ENCODE data around the gene TYRO3. TPM values are rescaled to one million over a fixed set of nuclear protein-coding genes. Genes with fewer than 3 reads are reported as not detected.

TYRO3 gene
- polyA plus RNA-seq, 5 donors: 35.9 to 47.1 (median 43.2) TPM

DNA sequence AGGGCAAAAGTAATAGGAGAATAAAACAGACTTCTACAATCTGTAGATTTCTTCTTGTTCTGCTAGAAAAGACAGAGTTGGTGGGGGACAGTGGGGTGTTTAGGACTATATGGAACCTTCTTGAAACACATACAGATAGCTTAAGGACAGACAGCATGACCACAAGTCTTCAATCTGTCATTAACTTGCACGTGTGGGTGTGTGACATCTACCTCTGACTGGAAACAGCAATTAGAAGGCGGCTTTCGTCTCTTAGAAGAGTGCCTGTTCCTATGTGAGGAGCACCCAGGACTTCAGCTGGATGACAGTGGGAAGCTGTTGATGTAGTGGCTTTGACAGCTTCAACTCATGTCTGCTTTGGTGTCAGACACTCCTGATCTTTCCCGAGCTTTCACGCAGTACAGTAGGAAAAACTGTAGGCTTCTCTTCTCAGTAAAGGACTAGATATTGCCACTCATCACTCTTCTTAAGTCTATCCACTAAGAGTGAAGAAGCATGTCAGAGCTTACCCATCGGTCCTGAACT lies 44.5 kb downstream of the TYRO3 start:
- DNase-seq: no peak

DNA sequence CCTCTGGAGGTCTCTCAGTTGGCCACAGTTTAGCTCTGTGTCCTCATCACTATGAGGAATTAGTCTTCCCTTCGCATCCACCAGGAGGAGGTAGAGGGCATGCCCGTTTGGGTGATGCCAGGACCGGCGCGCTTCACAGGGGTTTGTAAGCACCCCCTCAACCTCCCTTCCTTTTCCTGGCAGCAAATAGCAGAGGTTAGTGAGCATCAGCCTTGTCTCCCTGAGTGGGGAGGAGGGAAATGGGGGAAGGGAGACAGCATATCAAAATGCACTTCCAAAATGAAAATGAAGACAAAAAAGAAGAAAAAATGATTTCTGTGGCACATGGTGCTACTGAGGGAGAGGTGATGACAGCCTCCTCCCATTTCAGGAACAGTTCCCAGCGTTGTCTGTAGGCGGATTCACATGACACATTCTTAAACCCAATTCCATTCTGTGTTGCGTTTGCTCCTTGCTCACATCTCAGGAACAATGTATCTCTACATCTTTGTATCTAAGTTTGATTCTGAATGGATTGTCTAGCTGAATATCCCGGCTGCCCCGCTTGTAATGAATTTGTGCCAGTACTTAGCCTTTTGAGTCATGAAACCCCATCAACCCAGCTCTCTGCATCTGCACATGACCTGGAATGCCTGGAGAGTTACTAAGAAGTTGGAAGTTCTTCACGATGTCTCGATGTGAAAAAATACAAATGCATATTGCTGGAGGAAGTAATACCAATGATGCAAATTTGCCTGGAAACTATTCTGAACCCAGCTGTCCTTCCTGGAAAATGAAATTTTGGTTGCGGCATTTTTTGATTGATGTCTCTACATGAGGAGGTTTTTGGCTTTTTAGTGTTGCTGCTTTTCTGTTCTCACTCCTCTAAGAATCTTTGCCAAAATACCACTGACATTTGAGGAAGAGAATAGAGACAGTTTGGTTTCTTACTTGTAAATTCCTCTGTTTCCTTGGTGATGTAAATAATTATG lies 45.2 kb downstream of the TYRO3 start:
- peak in 1 of 2 donors; percentile 57 for DNase-seq

DNA sequence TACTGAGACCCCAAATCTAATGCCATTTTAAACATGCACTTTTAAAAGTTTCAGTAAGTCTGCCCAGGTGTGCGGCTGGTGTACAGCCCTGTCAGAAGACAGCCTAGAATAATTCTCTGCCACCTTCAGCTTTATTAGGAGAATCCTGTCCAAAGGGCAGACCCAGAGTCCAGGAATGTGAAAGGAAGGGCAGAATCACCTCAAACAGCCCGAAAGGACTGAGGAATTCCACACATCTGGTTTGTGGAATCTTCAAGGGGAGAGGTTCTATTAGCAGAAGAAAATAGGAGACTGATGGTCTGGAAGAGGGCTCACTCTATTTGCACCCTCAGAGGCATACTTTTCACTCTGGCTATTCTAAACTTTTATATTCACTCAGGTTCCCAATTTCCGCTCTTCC lies 46.6 kb downstream of the TYRO3 start:
- no peak for DNase-seq

DNA sequence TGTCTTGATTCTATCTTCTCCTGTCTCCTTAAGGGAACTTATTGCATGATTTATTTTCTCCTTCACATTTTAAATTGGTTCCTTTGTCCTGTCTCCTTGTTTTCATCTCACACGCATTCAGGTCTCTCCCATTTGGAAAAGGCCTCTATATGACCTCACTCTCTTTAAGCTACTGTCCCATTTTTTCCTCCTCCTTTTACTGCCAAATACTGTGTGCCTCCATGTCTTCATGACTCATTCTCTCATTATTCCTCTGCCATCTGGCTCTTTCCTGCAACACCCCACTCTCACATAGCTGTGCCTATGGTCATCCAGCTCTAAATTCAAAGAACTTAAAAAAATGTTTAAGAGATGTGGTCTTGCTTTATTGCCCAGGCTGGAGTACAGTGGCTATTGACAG lies 48.0 kb downstream of the TYRO3 start:
- DNase-seq: no peak

DNA sequence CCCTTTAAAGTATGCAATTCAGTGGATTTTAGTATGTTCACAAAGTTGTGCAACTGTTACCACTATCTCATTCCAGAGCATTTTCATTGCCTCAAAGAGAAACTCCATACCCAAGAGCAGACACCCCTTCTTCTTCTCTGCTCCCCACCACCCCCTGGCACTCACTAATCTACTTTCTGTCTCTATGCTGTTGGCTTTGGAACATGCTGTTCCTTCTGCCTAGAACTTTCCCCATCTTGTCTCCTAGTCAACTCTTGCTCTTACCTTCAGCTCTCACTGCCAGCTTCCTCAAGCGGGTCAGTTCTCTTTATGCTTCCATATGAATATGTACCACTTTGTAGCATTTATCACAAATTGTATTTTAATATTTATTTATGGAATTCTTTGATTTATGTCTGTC lies 50.1 kb downstream of the TYRO3 start:
- no peak for DNase-seq

DNA sequence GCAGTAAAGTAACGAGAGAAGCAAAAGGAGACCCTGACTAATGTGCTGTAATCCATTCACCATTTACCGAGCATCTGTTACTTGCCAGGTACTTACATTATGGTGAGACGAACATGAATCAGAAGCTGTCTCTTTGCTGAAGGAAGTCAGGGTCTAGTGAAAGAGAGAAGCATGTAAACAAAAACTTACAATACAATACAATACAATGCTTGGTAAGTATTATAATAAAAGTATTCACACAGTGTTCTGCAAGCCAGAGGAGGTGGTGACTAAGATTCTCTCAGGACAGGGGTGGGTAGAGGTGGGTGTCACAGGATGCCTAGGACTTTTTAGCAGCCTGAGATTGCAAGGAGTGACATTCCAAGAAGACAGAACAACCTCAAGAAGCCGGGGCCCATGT lies 51.0 kb downstream of the TYRO3 start:
- no peak for DNase-seq

DNA sequence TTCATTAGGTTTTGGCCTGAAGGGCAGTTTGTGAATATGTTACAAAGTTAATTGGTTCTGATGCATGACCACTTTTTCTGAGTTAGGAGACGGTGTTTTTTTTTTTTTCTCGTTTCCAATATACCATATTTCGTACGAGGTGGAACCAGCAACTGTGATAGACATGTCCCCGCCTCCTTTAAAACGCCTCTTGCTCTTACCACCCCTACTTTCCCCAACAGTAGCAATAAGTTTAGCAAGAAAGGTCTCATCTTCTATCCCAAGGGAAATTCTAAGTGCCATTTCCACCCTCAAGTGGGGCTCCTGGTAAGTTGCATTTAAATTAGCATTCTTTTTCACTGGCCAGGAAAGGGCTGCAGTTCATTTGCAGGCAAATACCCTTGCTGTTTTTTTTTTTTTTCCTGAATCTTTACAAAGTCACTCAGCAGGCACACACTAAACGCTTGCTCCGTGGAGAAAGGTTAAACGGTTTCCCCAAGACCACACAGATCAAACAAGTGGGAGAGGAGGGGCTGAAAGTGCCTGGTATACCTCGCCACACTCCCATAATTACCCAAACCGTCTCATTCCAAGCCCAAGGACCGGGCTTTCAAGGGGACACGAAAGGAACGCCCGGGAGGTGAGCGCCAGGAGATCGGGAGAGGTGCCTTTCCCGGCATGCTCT lies 61.7 kb downstream of the TYRO3 start:
- peak in 1 of 2 donors; percentile 6 for DNase-seq

DNA sequence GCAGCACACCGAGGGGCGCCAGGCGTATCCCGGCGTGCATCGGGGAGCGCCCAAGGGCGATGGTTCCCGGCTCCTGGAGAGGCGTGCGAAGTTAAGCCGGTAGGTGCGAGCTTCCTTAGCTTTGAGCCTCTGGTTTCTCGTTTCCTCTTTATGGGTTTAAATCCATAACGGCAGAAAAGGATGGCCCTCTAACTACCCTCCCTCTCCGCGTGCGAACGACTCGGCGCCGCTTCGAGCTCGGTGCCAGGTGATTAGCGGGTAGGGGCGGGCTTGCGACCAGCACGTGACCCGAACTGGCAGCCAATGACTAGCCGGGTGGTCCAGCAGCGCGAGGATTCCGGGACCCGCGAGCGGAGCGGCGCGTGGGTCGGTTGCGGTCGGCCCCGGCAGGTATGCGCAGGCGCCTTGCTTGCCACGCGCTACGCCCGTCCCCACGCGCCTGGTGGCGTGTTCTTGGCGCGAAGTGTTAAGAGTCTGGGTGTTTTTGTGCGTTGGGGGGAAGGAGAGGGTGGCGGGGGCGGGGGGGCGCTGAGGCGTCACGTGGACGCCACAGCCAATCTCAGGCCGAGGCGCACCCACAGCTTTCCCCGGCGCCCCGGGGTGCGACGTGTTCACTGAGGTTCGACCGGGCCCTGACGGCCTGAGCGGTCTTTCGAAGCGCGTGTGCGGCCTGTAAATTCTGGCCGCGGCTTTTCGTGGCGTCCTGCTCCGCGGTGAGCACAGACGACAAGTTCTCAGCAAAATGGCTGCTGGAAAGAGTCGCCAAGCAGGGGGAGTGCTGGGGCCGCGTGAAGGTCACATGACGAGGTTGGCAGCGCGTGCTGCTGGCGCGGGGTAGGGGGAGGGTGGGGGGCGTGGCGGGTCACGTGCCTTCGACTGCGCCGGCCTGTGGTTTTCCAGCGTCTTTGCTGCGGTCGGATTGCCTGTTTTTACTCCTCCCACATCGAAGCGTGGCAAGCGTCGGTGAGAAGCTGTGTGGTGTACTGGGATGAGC lies 62.5 kb downstream of the TYRO3 start:
- DNase-seq: peak; percentile 83

DNA sequence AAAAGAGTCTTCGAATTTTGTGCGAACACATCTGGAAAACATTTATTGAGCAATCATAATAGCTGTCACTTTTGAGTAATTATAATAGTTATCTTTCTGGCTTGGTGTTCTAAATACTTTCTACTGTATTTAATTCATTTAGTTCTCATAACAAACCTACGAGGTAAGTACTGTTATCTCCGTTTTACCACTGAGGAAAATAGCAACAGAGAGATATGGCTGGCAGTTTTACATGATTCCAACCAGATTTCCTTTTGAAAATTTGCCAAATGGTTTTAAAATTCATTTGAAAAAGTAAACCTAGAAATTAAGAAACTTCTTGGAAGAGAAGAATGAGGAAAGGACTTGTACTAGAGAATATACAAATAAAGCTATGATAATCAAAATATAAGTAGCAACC lies 63.9 kb downstream of the TYRO3 start:
- peak in 1 of 2 donors; percentile 32 for DNase-seq

DNA sequence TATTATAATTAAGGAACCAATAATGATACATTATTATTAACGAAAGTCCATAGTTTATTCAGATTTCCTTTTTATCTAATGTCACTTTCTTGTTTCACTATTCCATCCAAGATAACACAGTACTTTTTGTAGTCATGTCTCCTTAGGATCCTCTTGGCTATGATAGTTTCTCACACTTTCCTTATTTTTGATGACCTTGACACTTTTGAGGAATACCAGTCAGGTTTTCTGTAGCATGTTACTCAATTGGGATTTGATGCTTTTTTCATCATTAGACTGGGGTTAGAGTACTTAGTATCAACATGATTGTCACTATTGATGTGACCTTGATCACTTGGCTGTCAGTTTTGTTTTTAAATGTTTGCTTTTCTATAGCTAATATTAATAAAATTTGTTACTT lies 68.2 kb downstream of the TYRO3 start:
- no peak for DNase-seq

DNA sequence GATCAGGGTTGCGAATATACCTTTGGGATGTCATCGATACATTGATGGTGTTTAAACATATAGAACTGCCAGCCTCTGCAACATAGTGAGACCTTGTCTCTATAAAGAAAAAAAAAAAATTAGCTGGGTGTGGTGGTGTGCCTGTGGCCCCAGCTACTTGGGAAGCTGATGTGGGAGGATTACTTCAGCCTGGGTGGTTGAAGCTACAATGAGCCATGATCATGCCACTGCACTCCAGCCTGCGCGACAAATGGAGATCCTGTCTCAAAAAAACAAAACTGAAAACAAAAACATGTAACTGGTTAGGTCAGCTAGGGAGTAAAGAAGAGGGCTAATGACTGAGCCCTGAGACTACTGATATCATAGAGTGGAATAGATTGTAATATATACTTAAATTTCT lies 70.5 kb downstream of the TYRO3 start:
- no peak for DNase-seq

DNA sequence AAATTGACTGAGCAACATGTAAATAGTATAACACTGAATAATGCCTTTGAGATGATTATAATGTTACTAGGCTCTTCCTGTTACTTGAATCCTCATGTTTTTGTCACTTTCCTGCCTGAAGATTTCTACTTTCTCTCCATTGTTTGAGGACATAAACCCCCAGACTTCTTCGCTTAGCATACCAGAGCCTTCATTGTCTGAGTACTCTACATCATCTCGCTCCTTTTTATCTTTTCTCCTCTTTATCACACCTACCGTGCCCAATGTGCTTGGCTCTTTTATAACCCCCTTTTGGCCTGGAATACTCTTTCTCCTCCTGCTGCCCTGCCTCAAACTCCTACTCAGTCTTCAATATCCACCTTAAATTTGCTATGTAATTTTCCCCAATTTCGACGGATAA lies 70.9 kb downstream of the TYRO3 start:
- no peak for DNase-seq

DNA sequence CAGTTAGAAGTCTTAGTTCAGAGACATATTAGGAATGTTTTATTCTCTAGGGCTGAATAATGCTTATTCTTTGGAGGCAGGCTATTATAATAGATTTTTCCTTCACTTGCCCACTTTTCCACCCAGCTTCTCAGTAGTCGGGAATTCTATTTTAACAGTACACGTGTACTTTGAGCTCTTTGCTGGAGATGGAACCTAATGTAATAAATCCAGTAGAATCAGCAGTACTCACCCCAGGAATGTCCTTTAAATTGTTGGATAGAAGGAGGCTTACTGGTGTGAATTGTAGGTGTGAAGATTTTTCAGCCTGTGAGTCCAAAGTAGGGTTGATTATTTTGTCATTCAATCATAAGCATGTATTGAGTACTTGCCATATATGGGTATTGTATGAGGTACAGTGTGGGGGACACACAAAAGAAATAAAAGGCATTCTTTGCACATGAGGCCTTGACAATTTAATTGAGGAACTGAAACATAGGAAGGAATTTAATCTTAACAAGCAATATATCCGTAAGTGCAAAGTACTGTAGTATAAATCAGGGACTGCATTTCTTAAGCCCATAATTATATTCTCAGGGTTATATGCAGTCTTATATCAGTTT lies 71.7 kb downstream of the TYRO3 start:
- no peak for DNase-seq

DNA sequence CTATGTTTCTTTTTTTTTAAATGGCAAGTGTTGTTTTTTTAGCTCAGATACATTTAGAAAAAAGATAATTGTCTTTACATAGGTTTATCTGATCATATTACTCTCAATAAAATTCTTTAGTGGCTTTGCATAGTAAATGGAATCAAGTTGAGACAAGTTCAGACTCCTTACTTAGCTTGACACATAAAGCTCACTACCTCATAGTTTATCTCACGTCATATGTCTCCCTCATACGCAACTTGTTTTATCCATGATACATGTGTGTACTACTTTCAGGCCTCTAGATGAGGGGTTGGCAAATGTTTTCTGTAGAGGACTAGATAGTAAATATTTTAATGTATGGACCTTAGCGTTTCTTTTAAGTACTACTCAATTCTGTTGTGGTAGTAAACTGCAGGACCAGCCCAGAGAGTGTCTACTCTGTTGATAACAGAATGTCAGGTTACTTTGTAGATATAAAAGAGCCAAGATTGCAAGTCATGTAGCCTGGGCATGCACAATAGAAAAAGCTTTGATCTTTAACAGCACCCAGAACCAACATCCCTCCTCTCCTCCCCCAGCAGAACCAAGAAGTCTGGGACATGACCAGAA lies 73.0 kb downstream of the TYRO3 start:
- DNase-seq: no peak

Other genes starting within 250 kb of the TYRO3 start
- 10 to 100 TPM in 1 of 5 donors, 1 to 10 TPM in 4; 5.3 to 13.9 (median 7.0) TPM for gene OIP5, start 226.6 kb upstream of the TYRO3 start, polyA plus RNA-seq (ENCODE audit: insufficient read depth in 1 of 5, insufficient read length in 5 of 5, low replicate concordance in 1 of 5)
- gene NUSAP1, start 226.3 kb upstream of the TYRO3 start, polyA plus RNA-seq (ENCODE audit: insufficient read depth in 1 of 5, insufficient read length in 5 of 5, low replicate concordance in 1 of 5): 100 to 1,000 TPM in 2 of 5 donors, 10 to 100 TPM in 3; 51.2 to 160 (median 92.2) TPM
- gene NDUFAF1, start 156.7 kb upstream of the TYRO3 start, polyA plus RNA-seq (ENCODE audit: insufficient read depth in 1 of 5, insufficient read length in 5 of 5, low replicate concordance in 1 of 5): 10 to 100 TPM; 15.8 to 24.1 (median 17.0) TPM
- gene RTF1, start 142.1 kb upstream of the TYRO3 start, polyA plus RNA-seq (ENCODE audit: insufficient read depth in 1 of 5, insufficient read length in 5 of 5, low replicate concordance in 1 of 5): 10 to 100 TPM; 58.3 to 85.9 (median 62.9) TPM
- 1 to 10 TPM; 1.0 to 1.6 (median 1.3) TPM for gene ITPKA, start 65.3 kb upstream of the TYRO3 start, polyA plus RNA-seq (ENCODE audit: insufficient read depth in 1 of 5, insufficient read length in 5 of 5, low replicate concordance in 1 of 5)
- gene LTK, start 45.4 kb upstream of the TYRO3 start, polyA plus RNA-seq (ENCODE audit: insufficient read depth in 1 of 5, insufficient read length in 5 of 5, low replicate concordance in 1 of 5): 1 to 10 TPM; 1.8 to 3.7 (median 2.9) TPM
- gene RPAP1, start 15.0 kb upstream of the TYRO3 start, polyA plus RNA-seq (ENCODE audit: insufficient read depth in 1 of 5, insufficient read length in 5 of 5, low replicate concordance in 1 of 5): 10 to 100 TPM; 25.1 to 31.3 (median 27.2) TPM
- 10 to 100 TPM; 23.9 to 41.5 (median 35.3) TPM for gene MGA, start 101.2 kb downstream of the TYRO3 start, polyA plus RNA-seq (ENCODE audit: insufficient read depth in 1 of 5, insufficient read length in 5 of 5, low replicate concordance in 1 of 5)
- 10 to 100 TPM; 18.2 to 22.7 (median 20.5) TPM for gene MAPKBP1, start 215.3 kb downstream of the TYRO3 start, polyA plus RNA-seq (ENCODE audit: insufficient read depth in 1 of 5, insufficient read length in 5 of 5, low replicate concordance in 1 of 5)